H7 (cell line): Measurements from ENCODE around the gene HERC5. TPM values are rescaled to one million over a fixed set of nuclear protein-coding genes. Genes with fewer than 3 reads are reported as not detected.
"Not testable (repeated sequence)": the region's sequence is repeated elsewhere in the genome, so short reads cannot be mapped to it uniquely, and the experiment has no call there.

Source experiments
- DNase-seq: peaks from one replicate; pipeline ENCODE4 v3.0.0; 2012
- H3K27me3 ChIP-seq: 2 replicates; pipeline ENCODE4 v1.6.0; 2011; ENCODE audit warnings: mild to moderate bottlenecking, low read length; ENCODE audit not compliant: control insufficient read depth, insufficient read depth
- H3K36me3 ChIP-seq: replicated peaks from 2 replicates; pipeline ENCODE4 v1.5.1; 2011; ENCODE audit warnings: low read length; ENCODE audit not compliant: control insufficient read depth, insufficient read depth
- H3K4me3 ChIP-seq: 2 replicates; pipeline ENCODE4 v1.5.1; 2011; ENCODE audit warnings: low read depth, mild to moderate bottlenecking, control low read depth, low read length, moderate library complexity; ENCODE audit not compliant: insufficient read depth
- total RNA-seq: library from RNA; depleted of rRNA; stranded (reverse); fragments of >200 nt; shearing (Covaris generic); gene quantifications from 2 replicates; pipeline ENCODE4 v1.2.3, GENCODE V29; 2014

Gene HERC5
- total RNA-seq, 1 experiment from 2014 or later, result 7.6 TPM

GRCh38 chr4:88523325-88524129, 66.6 kb downstream of the HERC5 start, which contains the start of gene PYURF:
TSS of gene PYURF (minus strand) at chr4:88523776. CDS start at chr4:88523700, 76 bp downstream.
- Histone ChIP-seq H3K36me3 (peaks cover 5% of the 10 kb centered on the region), H3K27me3 (no peaks in the 10 kb centered on the region), H3K4me3 (peak within 1 kb of the TSS; percentile 95)
- DNase-seq, result peak; percentile 91

- no peaks in the 10 kb centered on the region for H3K27me3 ChIP-seq
- H3K36me3 ChIP-seq, result peaks cover 5% of the 10 kb centered on the region
- peak overlapping the region; percentile 95 for H3K4me3 ChIP-seq
- peak; percentile 11 for DNase-seq
Measured at GRCh38 chr4:88524171-88524570, 67.3 kb downstream of the HERC5 start.

GRCh38 chr4:88526221-88526815, 69.4 kb downstream of the HERC5 start:
- Histone ChIP-seq H3K36me3 (peaks cover 3% of the 10 kb centered on the region), H3K4me3 (no peak overlapping the region), H3K27me3 (no peaks in the 10 kb centered on the region)
- DNase-seq, result no peak

GRCh38 chr4:88527787-88528186, 70.9 kb downstream of the HERC5 start:
- DNase-seq, result no peak
- no peak overlapping the region for H3K4me3 ChIP-seq
- H3K36me3 ChIP-seq, result no peaks in the 10 kb centered on the region
- H3K27me3 ChIP-seq, result no peaks in the 10 kb centered on the region

DNA sequence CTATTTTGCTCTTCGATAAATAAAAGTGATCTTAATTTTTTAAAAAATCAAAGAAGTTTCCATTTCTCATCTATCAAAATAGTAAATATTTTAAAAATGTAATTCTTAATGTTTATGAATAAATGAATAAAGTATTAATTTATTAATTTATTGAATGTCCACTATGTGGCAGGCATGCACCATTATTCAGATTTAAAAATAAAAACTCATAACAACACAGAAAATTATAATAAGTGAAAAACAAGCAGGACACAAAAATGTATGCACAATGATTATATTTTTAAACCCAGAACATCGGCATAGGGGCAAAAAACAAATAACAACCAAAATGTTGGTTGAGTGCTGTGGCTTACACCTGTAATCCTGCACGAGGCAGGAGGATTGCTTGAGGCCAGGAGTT, 71.9 kb downstream of the HERC5 start:
- no peak for DNase-seq
- Histone ChIP-seq H3K4me3 (no peak overlapping the region), H3K27me3 (no peaks in the 10 kb centered on the region), H3K36me3 (no peaks in the 10 kb centered on the region)

DNA sequence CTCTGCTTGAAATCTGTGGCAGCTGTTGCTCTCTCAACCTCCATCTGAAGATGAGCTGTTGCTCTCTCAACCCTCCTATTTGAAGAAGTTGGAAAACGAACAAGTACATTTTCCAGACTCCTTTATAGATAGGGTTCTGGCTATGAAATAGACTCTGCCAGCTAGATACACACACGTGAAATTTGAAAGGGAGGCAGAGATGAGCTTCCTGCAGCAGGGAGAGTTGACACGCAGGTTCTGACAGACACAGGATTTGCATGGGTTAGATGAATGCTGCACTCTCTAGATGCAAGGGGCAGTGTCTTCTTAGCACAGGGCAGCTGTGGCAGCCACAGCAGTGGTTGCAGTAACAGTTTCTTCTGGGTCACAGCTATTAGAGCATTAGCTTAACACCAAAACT, 74.6 kb downstream of the HERC5 start:
- no peaks in the 10 kb centered on the region; the same call in 1 of the 2 replicates for H3K36me3 ChIP-seq
- no peak overlapping the region for H3K4me3 ChIP-seq
- DNase-seq, result no peak
- no peaks in the 10 kb centered on the region for H3K27me3 ChIP-seq

- no peaks in the 10 kb centered on the region for H3K27me3 ChIP-seq
- no peak for DNase-seq
- H3K4me3 ChIP-seq, result peak overlapping the region; percentile 17; the same call in 1 of the 2 replicates
- no peaks in the 10 kb centered on the region; the same call in 1 of the 2 replicates for H3K36me3 ChIP-seq
Measured at GRCh38 chr4:88533088-88533790, 76.3 kb downstream of the HERC5 start.

- H3K36me3 ChIP-seq, result no peaks in the 10 kb centered on the region; the same call in 1 of the 2 replicates
- DNase-seq, result no peak
- no peak overlapping the region for H3K4me3 ChIP-seq
- no peaks in the 10 kb centered on the region for H3K27me3 ChIP-seq
Measured at GRCh38 chr4:88533937-88534750, 77.2 kb downstream of the HERC5 start.

GRCh38 chr4:88535090-88535755, 78.3 kb downstream of the HERC5 start:
- Histone ChIP-seq H3K27me3 (no peaks in the 10 kb centered on the region), H3K36me3 (no peaks in the 10 kb centered on the region; the same call in 1 of the 2 replicates), H3K4me3 (no peak overlapping the region)
- no peak for DNase-seq

- no peaks in the 10 kb centered on the region; the same call in 1 of the 2 replicates for H3K36me3 ChIP-seq
- no peak for DNase-seq
- H3K4me3 ChIP-seq, result no peak overlapping the region
- no peaks in the 10 kb centered on the region for H3K27me3 ChIP-seq
Measured at GRCh38 chr4:88537709-88538108, 80.8 kb downstream of the HERC5 start.

GRCh38 chr4:88539322-88540068, 82.6 kb downstream of the HERC5 start:
- H3K27me3 ChIP-seq, H3K36me3 ChIP-seq, DNase-seq, H3K4me3 ChIP-seq: not testable (repeated sequence)

DNA sequence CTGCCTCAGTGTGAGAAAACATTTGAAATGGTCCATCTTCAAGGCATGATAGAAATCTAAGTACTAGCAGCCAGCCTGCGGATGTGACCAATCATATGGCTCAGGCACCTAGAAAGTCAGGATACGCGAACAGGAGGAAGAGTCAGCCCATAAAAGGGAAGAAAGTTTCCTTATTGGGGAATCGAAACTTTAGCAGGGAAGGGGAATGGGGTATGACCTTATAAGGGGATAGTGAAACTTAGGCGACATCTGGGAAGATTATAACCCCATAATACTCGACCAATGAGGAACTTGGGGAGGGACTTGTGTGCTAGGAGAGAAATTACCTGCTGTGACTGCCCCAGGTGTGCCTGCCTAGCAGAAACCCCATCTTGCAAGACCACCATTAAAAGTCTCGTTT, 92.9 kb downstream of the HERC5 start:
- Histone ChIP-seq H3K36me3 (no peaks in the 10 kb centered on the region), H3K4me3 (no peak overlapping the region), H3K27me3 (no peaks in the 10 kb centered on the region)
- DNase-seq, result no peak
